ENCODE measurements around the gene MSI2. TPM values are rescaled to one million over a fixed set of nuclear protein-coding genes. Genes with fewer than 3 reads are reported as not detected.

Gene MSI2
- total RNA-seq, 2 experiments from 2014 or later = 131 to 164 TPM

DNA sequence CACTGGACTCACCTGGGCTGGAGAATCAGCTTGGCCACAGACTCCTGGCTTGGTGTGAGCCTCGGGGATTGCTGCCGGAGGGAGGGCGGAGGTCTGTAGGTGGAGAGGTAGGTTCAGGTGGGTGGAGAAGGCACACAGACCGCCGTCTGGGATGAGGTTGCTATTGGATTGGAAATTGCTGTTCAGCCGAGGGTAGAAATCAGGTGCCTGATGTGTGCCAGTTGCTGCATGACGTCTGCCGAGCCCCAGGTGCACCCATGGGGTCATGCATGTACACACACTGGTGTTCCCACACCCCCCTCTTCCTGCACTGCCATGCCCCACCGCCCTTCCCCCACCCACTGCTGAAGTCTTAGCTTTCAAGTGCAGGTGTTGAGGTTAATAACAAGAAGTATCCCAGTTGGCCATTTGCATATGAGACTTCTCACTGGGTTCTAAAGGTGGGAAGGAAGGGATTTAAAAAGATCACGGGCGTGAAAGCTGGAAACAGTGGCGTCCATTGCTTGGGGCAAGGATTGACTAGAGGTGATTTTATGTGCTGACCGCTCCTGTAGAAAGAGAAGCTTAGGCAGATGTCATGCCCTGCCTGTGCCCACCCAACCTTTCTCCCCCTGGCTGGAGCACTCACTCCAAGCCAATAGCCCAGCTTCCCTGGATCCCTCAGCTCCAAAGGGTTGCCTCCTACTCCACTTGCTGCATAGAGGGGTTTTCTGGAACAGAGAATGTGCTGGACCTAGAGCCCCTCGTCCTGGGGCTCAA lies 295.2 kb downstream of the MSI2 start:
- no peak for TF ChIP-seq EZH2phosphoT487 (IDR thresholded peaks at IDR 0.05; ENCODE audit: borderline replicate concordance, low read depth, low read length)
- TF ChIP-seq, protein P1, sequence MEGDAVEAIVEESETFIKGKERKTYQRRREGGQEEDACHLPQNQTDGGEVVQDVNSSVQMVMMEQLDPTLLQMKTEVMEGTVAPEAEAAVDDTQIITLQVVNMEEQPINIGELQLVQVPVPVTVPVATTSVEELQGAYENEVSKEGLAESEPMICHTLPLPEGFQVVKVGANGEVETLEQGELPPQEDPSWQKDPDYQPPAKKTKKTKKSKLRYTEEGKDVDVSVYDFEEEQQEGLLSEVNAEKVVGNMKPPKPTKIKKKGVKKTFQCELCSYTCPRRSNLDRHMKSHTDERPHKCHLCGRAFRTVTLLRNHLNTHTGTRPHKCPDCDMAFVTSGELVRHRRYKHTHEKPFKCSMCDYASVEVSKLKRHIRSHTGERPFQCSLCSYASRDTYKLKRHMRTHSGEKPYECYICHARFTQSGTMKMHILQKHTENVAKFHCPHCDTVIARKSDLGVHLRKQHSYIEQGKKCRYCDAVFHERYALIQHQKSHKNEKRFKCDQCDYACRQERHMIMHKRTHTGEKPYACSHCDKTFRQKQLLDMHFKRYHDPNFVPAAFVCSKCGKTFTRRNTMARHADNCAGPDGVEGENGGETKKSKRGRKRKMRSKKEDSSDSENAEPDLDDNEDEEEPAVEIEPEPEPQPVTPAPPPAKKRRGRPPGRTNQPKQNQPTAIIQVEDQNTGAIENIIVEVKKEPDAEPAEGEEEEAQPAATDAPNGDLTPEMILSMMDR (conservative IDR thresholded peaks at IDR 0.05; ENCODE audit: low read length) = no peak
- peaks cover 20% of the 10 kb centered on the region; the same call in 1 of the 2 replicates for H3K36me3 ChIP-seq (ENCODE audit: insufficient read depth, low read length)
- H4K20me1 ChIP-seq (ENCODE audit: insufficient read depth, low read length) = no peaks in the 10 kb centered on the region
- BruUV-seq (replicated peaks) = no TSS peak
- ChIA-PET POLR2A (interaction anchor here (0.7 to 6.1 kb wide), 13 partner anchors 10 to 294 kb away, joined by 3 to 38 read pairs (median 5); no protein-coding TSS in a partner anchor), CTCF (ENCODE audit: unreplicated experiment) (interaction anchor here (0.6 to 1.8 kb wide), 4 partner anchors 71 to 195 kb away, joined by 3 to 8 read pairs (median 4); no protein-coding TSS in a partner anchor)
- no peak overlapping the region for H2AFZ ChIP-seq (ENCODE audit: low read length)
- DNase-seq (ENCODE audit: low spot score) = peak; percentile 100
- peaks cover 33% of the 10 kb centered on the region; the same call in 1 of the 2 replicates for H3K79me2 ChIP-seq (ENCODE audit: insufficient read depth, low read depth, low read length)
- H3K4me1 ChIP-seq (ENCODE audit: insufficient read depth, low read length, poor library complexity, severe bottlenecking) = peaks cover 93% of the 10 kb centered on the region
- peak overlapping the region; percentile 84 for H3K4me3 ChIP-seq (ENCODE audit: low read depth, low read length, poor library complexity, severe bottlenecking)
- peak overlapping the region; percentile 99 for H3K27ac ChIP-seq (ENCODE audit: low read depth, low read length, poor library complexity, severe bottlenecking)
- H3K4me2 ChIP-seq (ENCODE audit: low read length) = peak overlapping the region; percentile 90
- intact Hi-C loops (cut with micrococcal nuclease; ENCODE audit: unreplicated experiment) = loop anchor here (1.0 to 10.0 kb wide), 10 partner anchors 54 to 781 kb away; partner anchors contain the start of gene SRSF1
- no peaks in the 10 kb centered on the region for H3K9me2 ChIP-seq (ENCODE audit: insufficient read depth, low read length)
- H3K9me3 ChIP-seq (ENCODE audit: low read length) = no peaks in the 10 kb centered on the region

DNA sequence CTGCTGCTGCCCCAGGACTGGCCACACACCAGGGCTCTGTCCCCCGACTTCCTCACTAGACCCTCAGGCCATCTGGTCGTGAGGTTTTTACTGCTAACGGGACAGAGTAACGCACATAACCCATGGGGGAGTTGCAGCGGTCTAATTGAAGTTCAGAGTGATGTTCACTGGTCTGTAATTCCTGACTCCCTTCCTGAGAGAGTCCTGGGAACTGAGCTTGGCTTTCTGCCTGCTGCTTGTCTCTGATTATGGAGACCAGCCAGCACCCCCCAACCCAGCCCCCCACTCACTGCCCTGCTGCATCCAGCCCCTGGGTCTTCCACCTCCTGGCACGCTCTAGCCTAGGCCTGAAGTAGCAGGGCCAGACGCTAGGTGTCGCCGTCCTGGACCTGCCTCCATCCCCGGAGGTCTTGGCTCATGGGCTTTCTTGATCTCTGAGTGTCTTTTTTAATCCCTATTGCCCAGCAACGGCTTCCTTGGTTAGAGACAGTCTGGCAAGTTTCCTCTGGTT lies 295.8 kb downstream of the MSI2 start:
- H3K4me1 ChIP-seq (ENCODE audit: insufficient read depth, low read length, poor library complexity, severe bottlenecking) = peaks cover 93% of the 10 kb centered on the region
- H3K9me2 ChIP-seq (ENCODE audit: insufficient read depth, low read length) = no peaks in the 10 kb centered on the region
- TSS peak; percentile 91 for BruUV-seq (replicated peaks)
- H2AFZ ChIP-seq (ENCODE audit: low read length) = no peak overlapping the region
- H3K79me2 ChIP-seq (ENCODE audit: insufficient read depth, low read depth, low read length) = peaks cover 33% of the 10 kb centered on the region; the same call in 1 of the 2 replicates
- TF ChIP-seq EZH2phosphoT487 (IDR thresholded peaks at IDR 0.05; ENCODE audit: borderline replicate concordance, low read depth, low read length) = no peak
- TF ChIP-seq, protein P1 (conservative IDR thresholded peaks at IDR 0.05; ENCODE audit: low read length) = peak; percentile 90
- H4K20me1 ChIP-seq (ENCODE audit: insufficient read depth, low read length) = no peaks in the 10 kb centered on the region
- peak overlapping the region; percentile 99 for H3K27ac ChIP-seq (ENCODE audit: low read depth, low read length, poor library complexity, severe bottlenecking)
- POLR2A ChIA-PET = interaction anchor here (0.7 to 6.1 kb wide), 14 partner anchors 9 to 881 kb away, joined by 3 to 38 read pairs (median 4); no protein-coding TSS in a partner anchor
- H3K36me3 ChIP-seq (ENCODE audit: insufficient read depth, low read length) = peaks cover 23% of the 10 kb centered on the region; the same call in 1 of the 2 replicates
- intact Hi-C loops (cut with micrococcal nuclease; ENCODE audit: unreplicated experiment) = loop anchor here (1.0 to 10.0 kb wide), 5 partner anchors 53 to 780 kb away; partner anchors contain the start of gene SRSF1
- H3K4me2 ChIP-seq (ENCODE audit: low read length) = peak overlapping the region; percentile 90
- no peaks in the 10 kb centered on the region for H3K9me3 ChIP-seq (ENCODE audit: low read length)
- peak overlapping the region; percentile 62 for H3K4me3 ChIP-seq (ENCODE audit: low read depth, low read length, poor library complexity, severe bottlenecking)
- CTCF ChIA-PET (ENCODE audit: unreplicated experiment) = interaction anchor here (0.6 to 1.8 kb wide), 6 partner anchors 48 to 195 kb away, joined by 3 to 8 read pairs (median 4); no protein-coding TSS in a partner anchor
- peak; percentile 94 for DNase-seq (ENCODE audit: low spot score)
